Brain pericyte (primary cell): Measurements from ENCODE around the gene LPP.

Experiments used
- DNase-seq: peaks from one replicate; pipeline ENCODE4 v3.0.0-alpha.2; 2012; ENCODE audit warnings: low read depth, low spot score

Gene LPP

DNA sequence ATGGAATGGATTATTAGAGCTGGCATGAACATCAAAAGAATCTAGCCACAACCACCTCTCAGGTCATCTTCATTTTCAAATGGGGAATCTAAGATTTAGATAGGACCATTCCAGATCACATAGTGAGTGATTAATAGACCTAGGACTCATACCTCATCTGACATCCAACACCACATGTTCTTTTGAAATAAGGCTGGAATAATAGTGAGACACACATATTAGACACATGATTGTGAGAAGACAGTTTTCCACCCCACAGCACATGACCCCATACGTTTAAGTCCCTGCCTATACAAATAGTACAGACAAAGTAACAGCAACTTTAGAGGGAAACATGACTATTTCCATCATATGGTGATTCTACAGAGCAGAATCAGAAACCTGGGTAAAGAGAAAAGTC lies 673.1 kb downstream of the LPP start:
- no peak for DNase-seq

- no peak for DNase-seq
Observed at GRCh38 chr3:188827576-188827975, 673.6 kb downstream of the LPP start.

DNA sequence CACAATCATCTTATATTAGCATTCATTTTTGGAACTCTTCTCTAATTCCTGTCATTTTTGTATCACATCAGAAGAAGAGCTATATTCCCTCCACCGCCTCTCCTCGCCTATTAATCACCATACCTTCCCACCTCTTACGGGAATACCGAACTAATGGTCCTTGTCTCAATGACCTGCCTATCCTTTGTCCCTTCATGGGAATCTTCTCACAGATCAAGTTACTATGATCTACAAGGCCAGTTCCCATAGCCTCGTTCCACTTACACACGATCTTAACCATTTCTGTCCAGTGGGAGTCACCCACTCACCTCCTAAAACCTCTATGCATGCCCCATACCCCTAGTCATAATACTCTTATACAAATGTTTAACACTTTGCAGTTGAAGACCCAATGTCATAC lies 675.2 kb downstream of the LPP start:
- DNase-seq, result no peak

- no peak for DNase-seq
Observed at GRCh38 chr3:188829576-188829975, 675.6 kb downstream of the LPP start.

GRCh38 chr3:188830893-188831292 lies 676.9 kb downstream of the LPP start:
- no peak for DNase-seq

DNA sequence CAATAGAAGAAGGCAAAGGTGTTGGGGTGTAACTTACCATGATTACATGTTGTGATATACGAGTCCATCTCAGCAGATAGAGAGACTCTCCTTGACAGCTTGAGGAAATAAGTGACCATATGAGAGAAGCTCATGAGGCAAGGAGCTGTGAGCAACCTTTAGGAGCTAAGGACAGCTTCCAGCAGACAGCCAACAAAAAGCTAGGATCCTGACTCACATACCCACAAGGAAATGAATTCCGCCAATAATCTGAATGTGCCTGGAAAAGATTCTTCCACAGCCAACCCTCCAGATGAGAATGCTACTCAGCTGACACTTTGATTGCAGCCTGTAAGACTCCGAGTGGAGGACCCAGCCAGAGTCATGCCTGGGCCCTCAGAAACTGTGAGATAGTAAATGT lies 678.2 kb downstream of the LPP start:
- DNase-seq, result no peak

- DNase-seq, result no peak
Observed at GRCh38 chr3:188832961-188833721, 679.2 kb downstream of the LPP start.

- no peak for DNase-seq
Observed at GRCh38 chr3:188834349-188834748, 680.4 kb downstream of the LPP start.

GRCh38 chr3:188839187-188839695 lies 685.3 kb downstream of the LPP start:
- DNase-seq, result no peak

DNA sequence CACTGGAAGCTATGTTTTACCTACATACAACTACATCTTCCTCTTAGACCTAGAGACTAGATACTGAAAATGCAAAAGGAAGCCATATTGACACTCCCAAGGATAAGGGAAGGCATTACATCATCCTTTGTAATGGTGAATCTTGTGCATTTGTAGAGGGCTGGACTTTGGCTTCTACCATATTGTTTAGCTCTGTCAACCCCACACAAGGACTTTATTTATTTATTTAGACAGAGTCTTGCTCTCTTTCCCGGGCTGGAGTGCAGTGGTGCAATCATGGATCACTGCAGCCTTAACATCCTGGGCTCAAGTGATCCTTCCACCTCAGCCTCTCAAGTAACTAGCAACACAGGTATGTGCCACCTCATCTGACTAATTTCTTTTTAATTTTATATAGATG lies 686.3 kb downstream of the LPP start:
- no peak for DNase-seq

DNA sequence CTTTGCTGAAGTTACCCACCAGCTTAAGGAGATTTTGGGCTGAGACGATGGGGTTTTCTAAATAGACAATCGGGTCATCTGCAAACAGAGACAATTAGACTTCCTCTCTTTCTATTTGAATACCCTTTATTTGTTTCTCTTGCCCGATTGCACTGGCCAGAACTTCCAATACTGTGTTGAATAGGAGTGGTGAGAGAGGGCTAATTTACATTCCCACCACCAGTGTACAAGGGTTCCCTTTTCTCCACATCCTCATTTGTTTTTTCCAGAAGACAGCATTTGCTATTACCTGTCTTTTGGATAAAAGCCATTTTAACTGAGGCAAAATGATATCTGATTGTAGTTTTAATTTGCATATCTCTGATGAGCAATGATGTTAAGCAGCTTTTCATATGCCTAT lies 687.9 kb downstream of the LPP start:
- no peak for DNase-seq

DNA sequence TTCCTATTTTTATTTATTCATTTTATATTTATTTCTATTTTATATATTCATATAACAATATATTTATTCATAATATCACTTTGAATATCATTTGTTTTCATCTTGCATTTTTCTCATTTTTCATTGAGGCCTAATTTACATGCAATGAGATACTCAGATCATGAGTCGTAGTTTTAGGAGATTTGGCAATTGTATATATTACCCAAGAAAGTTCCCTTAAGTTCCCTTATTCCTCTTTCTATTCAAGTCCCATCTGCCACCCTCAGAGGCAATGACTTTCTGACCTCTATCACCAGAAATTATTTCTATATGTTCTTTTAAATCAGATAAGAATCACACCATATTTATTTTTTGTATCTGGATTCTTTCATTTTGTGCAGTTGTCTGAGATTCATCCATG lies 688.7 kb downstream of the LPP start:
- no peak for DNase-seq

GRCh38 chr3:188844096-188844495 lies 690.1 kb downstream of the LPP start:
- DNase-seq, result no peak

DNA sequence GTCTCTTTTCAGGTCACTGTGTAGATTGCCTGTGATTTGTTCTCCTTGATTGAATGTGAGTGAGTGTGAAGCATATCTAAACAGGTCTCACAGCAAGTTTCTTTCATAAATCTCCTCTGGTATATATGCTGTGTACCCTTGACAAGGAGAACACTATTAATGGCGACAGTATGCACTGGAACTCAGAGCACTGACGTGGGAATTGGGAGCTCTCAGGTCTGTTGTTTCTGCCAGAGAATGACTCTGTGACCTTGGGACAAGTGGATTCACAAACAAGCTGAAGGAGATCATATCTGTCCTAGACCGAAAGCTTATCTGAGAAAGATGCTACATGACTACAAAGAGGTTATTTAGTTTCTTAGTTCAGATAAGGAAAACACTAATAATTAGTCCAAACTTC lies 691.6 kb downstream of the LPP start:
- no peak for DNase-seq

- DNase-seq, result no peak
Observed at GRCh38 chr3:188848947-188849346, 695.0 kb downstream of the LPP start.

DNA sequence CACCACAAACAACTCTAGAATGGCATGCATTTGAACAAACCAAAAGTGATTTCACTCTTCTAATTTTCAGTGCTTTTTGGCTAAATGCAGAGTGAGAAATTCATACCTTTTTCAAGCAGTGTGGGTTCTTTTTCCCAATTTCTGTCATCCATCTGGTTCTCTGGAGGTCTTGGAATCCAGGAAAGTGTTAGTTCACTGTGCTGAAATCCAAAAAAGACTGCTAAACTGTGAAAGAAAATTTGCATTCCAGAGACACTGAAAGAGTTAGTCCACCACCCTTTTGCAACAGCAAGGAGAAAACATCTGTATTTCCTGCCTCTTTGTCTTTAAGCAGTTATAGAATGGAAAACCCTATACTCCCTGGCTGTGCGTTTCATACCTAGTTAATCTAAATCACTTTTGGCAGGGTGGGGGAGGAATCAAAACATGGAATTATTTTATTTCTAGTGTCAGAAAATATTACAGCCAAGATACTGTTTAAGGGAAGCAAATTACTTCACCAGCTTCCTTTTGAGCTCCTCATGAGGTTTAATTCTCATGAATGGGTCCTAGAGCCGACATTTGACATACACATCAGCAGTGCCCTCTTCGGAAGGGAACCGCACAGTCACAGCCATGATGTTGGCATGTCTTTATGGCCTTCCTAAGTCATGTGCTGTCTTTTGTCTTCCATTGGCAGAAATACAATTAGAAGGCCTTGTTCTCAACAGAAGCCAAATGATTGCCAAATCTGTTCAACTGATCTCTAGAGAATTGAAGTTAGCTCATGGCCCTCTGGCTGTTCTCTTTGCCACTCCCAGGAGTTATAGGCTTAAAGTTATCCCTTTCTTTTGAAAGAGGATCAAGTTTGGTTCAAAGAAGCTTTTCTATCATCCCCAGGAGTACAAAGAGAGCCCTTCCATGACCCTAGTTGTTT lies 700.2 kb downstream of the LPP start:
- no peak for DNase-seq

DNA sequence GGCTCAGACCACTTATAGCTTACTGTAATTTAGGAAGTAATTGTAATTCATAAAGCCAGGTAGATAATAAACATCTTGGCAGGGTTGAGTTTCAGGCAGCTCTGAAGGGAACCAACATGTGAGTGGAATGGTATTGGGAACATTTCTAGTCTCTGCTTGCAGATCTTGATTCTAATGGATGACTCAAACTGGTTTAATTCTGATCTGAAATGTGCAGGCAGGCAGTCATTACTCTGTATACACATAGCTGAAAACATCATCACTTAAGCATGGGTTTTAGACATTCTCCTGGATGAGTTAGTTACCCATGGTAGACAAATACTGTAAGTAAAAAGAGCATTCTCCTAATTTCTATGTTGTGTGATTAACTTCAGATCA lies 700.8 kb downstream of the LPP start:
- DNase-seq, result no peak

DNA sequence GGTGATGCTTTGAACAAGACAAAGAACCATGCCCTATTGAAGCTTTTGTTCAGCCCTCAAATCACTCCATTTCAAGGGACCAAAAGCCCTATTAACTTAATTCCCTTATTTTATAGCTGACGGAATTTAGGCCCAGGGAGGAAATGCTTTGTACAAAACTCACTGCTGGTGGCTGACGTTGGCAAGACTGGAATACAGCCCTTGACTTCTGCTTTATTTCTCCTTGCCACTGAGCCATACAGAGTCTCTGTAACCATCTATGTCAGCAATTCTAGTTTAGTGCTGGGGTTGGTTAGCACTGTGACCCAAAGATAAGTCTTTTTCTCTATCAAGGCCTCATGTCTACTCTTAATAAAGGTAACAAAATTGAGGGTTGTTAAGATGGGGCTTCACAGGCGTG lies 701.7 kb downstream of the LPP start:
- DNase-seq, result no peak

DNA sequence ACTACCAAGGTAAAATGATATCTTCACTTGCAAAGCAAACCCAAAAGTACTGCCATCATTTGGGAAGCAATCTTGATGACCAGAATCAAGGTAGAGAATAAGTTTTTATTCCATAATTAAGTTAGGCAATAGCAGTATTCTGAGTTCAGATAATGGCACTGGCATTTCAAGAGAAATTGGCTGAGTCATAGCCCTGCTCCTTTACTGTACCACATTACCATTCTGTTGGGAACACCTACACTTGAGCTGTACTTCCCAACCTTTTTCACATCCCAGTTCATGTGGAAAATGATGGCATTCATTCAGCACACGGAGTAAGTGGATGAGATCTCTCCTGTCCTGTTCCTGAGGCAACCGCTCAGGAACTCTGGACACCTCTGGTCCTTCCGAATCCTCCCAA lies 706.2 kb downstream of the LPP start:
- no peak for DNase-seq

GRCh38 chr3:188861842-188862744 lies 708.1 kb downstream of the LPP start:
- no peak for DNase-seq

- DNase-seq, result no peak
Observed at GRCh38 chr3:188863999-188864406, 710.0 kb downstream of the LPP start.
